Neuronal stem cell (in vitro differentiated cells): ENCODE data around the gene AFAP1L2.
A peak's percentile ranks its signal among the peaks of the same experiment; 100 is the strongest.

Experiments used
- DNase-seq: peaks from one replicate; pipeline ENCODE4 v3.0.0-alpha.2; 2013; ENCODE audit warnings: low spot score
- H2AFZ ChIP-seq: one replicate; pipeline ENCODE4 v1.6.1; 2013; ENCODE audit warnings: mild to moderate bottlenecking, low read length, inconsistent platforms
- H2AK5ac ChIP-seq: 2 replicates; pipeline ENCODE4 v1.6.1; 2013; ENCODE audit warnings: low read depth, mild to moderate bottlenecking, inconsistent platforms, low read length, moderate library complexity, mixed read lengths
- H2BK120ac ChIP-seq: 2 replicates; pipeline ENCODE4 v1.6.1; 2013; ENCODE audit warnings: low read depth, mild to moderate bottlenecking, inconsistent platforms, low read length, moderate library complexity, mixed read lengths
- H2BK12ac ChIP-seq: one replicate; pipeline ENCODE4 v1.6.1; 2013; ENCODE audit warnings: low read length, inconsistent platforms
- H2BK15ac ChIP-seq: 2 replicates; pipeline ENCODE4 v1.6.1; 2013; ENCODE audit warnings: mild to moderate bottlenecking, low read length, inconsistent platforms, mixed read lengths
- H2BK5ac ChIP-seq: one replicate; pipeline ENCODE4 v1.6.1; 2013; ENCODE audit warnings: inconsistent platforms, mild to moderate bottlenecking, low read length, moderate library complexity
- H3K14ac ChIP-seq: one replicate; pipeline ENCODE4 v1.6.1; 2013; ENCODE audit warnings: low read length, inconsistent platforms
- H3K18ac ChIP-seq: 2 replicates; pipeline ENCODE4 v1.6.1; 2013; ENCODE audit warnings: low read length, inconsistent platforms
- H3K23ac ChIP-seq: 2 replicates; pipeline ENCODE4 v1.6.1; 2013; ENCODE audit warnings: low read depth, mild to moderate bottlenecking, mixed read lengths, low read length, inconsistent platforms; ENCODE audit not compliant: poor library complexity
- H3K27ac ChIP-seq: replicated peaks from 3 replicates; pipeline ENCODE4 v1.5.1; 2013; ENCODE audit warnings: low read length, inconsistent platforms
- H3K27me3 ChIP-seq, 3 experiments: 2 replicates each; pipeline ENCODE4 v1.6.1; 2013; ENCODE audit warnings: low read length in 3 of 3, mild to moderate bottlenecking in 2 of 3, inconsistent platforms in 1 of 3, low read depth in 1 of 3, mixed read lengths in 1 of 3, moderate library complexity in 1 of 3; ENCODE audit not compliant: control insufficient read depth in 3 of 3, insufficient read depth in 3 of 3
- H3K36me3 ChIP-seq, 2 donors: replicated peaks in 1 of 2; 2 replicates each; pipeline ENCODE4 v1.6.1; 2013; ENCODE audit warnings: low read length in 2 of 2; ENCODE audit not compliant: control insufficient read depth in 2 of 2, insufficient read depth in 2 of 2
- H3K4ac ChIP-seq: 2 replicates; pipeline ENCODE4 v1.6.1; 2013; ENCODE audit warnings: inconsistent platforms, mild to moderate bottlenecking, low read length, moderate library complexity
- H3K4me1 ChIP-seq, 2 donors: 1 replicate in 1 of 2; 2 replicates in 1 of 2; pipeline ENCODE4 v1.6.1; 2013; ENCODE audit warnings: low read length in 2 of 2, low read depth in 1 of 2; ENCODE audit not compliant: control insufficient read depth in 2 of 2, insufficient read depth in 1 of 2
- H3K4me2 ChIP-seq: one replicate; pipeline ENCODE4 v1.6.1; 2013; ENCODE audit warnings: mild to moderate bottlenecking, low read length, inconsistent platforms; ENCODE audit not compliant: insufficient read depth, poor library complexity, severe bottlenecking
- H3K4me3 ChIP-seq, 2 donors: 2 replicates each; pipeline ENCODE4 v1.5.1; 2013; ENCODE audit warnings: low read length in 2 of 2, mild to moderate bottlenecking in 2 of 2, inconsistent platforms in 1 of 2, moderate library complexity in 1 of 2
- H3K79me1 ChIP-seq: one replicate; pipeline ENCODE4 v1.6.1; 2013; ENCODE audit warnings: low read depth, mild to moderate bottlenecking, inconsistent platforms, low read length, moderate library complexity
- H3K9ac ChIP-seq: one replicate; pipeline ENCODE4 v1.6.1; 2013; ENCODE audit warnings: mild to moderate bottlenecking, low read depth, low read length, inconsistent platforms; ENCODE audit not compliant: poor library complexity
- H3K9me3 ChIP-seq, 2 donors: replicated peaks in 1 of 2; 2 replicates each; pipeline versions ENCODE3 to v1.6.1; 2013; ENCODE audit warnings: low read length in 2 of 2, mild to moderate bottlenecking in 2 of 2, inconsistent platforms in 1 of 2, low read depth in 1 of 2, mixed read lengths in 1 of 2, moderate library complexity in 1 of 2; ENCODE audit not compliant: control insufficient read depth in 2 of 2, insufficient read depth in 1 of 2
- H4K8ac ChIP-seq: one replicate; pipeline ENCODE4 v1.6.1; 2013; ENCODE audit warnings: low read depth, mild to moderate bottlenecking, inconsistent platforms, low read length, moderate library complexity
- H4K91ac ChIP-seq: one replicate; pipeline ENCODE4 v1.6.1; 2013; ENCODE audit warnings: low read length, low read depth, mild to moderate bottlenecking, inconsistent platforms; ENCODE audit not compliant: poor library complexity
- WGBS, 2 donors: extraction: QIAGEN DNeasy Blood & Tissue Kit; methylation state at CpG; one replicate each; pipeline ENCODE4 v1.1.7; 2013; ENCODE audit warnings: missing lambda C conversion rate in 2 of 2, mixed read lengths in 1 of 2; ENCODE audit not compliant: insufficient read length in 2 of 2, insufficient replicate concordance in 1 of 2; ENCODE audit errors: extremely low coverage in 2 of 2; 5-methylcytosine and 5-hydroxymethylcytosine counted together

The AFAP1L2 gene

DNA sequence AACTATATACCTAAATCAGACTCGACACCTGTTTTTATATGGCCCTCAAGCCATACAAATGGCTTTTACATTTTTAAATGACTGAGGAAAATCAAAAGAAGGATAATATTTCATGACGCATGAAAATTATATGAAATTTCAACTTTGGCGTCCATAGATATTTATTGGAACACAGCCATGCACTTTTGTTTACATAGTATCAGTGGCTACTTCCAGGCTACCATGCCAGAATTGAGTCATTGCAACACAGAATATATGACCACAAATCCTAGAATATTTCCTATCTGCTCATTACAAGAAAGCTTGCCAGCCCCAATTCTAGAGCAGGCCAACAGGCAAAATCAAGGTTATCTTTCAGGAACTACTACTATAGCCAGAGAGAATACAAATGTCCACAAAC, 29.3 kb downstream of the AFAP1L2 start:
- no CpG with 5 or more reads among the region's 3 CpGs for WGBS, 2 donors
- H3K79me1 ChIP-seq, result no peaks in the 10 kb centered on the region
- no peak overlapping the region for H4K91ac ChIP-seq
- H3K4ac ChIP-seq, result no peak overlapping the region
- no peak overlapping the region for H2AK5ac ChIP-seq
- no peak overlapping the region for H2BK15ac ChIP-seq
- H3K4me3 ChIP-seq, result no peak overlapping the region
- no peak for DNase-seq
- no peaks in the 10 kb centered on the region for H3K9me3 ChIP-seq
- no peak overlapping the region for H3K27ac ChIP-seq
- H3K4me1 ChIP-seq, result peaks cover 5 to 7% of the 10 kb centered on the region in 2 donors
- no peak overlapping the region for H3K9ac ChIP-seq
- H2AFZ ChIP-seq, result no peak overlapping the region
- no peak overlapping the region for H2BK120ac ChIP-seq
- H3K4me2 ChIP-seq, result no peak overlapping the region
- H2BK12ac ChIP-seq, result no peak overlapping the region
- H2BK5ac ChIP-seq, result no peak overlapping the region
- H3K18ac ChIP-seq, result no peak overlapping the region
- H3K36me3 ChIP-seq, result no peaks in the 10 kb centered on the region
- H4K8ac ChIP-seq, result no peak overlapping the region
- H3K14ac ChIP-seq, result no peak overlapping the region
- H3K23ac ChIP-seq, result no peak overlapping the region
- no peaks in the 10 kb centered on the region for H3K27me3 ChIP-seq

DNA sequence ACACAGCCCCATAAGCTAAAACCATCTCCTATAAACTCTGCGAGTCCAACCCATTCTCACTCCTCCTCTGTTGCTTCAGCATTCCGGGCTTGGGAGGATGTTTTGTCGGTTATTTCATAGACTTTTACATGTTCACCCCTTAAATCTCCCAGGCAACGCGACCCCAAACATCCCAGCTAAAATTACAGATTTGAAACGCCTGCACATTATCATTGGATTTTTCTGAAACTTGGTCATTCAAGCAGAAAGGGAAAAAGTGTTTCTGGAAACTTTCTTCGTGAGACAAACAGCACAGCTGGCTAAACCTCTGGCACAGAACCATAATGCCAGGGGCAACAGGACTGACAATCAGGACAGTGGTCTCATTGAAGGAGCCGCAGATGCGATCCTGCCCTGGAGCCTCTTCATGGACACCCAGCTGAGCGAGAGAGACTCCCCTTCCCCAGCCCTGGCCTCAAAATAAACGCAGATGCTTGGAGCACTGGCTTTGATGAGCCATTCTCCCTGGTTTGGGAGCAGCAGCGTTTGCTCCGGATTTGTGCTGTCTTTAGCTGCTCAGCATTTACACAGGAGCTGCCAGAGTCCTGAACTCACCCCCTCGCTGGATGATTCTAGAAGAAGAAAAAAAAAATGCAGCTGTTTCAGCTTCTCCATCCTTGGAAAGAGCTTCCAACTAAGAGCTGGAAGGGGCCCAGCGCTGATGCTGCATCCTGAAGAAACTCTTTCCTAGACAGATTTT, 30.1 kb downstream of the AFAP1L2 start:
- no peak overlapping the region for H3K14ac ChIP-seq

DNA sequence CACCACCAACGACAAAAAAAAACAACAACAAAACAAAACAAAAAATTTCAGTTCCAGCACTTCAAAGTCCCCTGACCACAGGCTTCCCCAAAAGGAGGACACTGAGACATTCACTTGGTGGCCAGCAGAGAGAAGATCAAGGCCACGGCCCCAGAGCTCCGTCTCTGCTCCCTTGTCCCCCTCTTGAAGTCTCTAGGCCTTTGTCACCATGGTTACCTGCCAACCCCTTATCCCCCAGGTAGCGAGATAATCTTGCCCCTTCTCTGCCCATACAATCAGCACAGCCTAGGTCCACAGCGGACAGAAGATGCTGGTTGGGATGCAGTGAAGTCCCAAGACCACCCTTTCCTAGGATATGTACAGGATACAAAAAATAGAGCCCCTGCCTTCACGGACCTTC, 30.7 kb downstream of the AFAP1L2 start:
- H2BK15ac ChIP-seq, result no peak overlapping the region
- H4K8ac ChIP-seq, result no peak overlapping the region
- no peak for DNase-seq
- H3K23ac ChIP-seq, result no peak overlapping the region
- peaks cover 5 to 6% of the 10 kb centered on the region in 2 donors for H3K4me1 ChIP-seq
- no peak overlapping the region for H2BK12ac ChIP-seq
- H3K27ac ChIP-seq, result no peak overlapping the region
- H3K4me2 ChIP-seq, result no peak overlapping the region
- H3K79me1 ChIP-seq, result no peaks in the 10 kb centered on the region
- H2BK120ac ChIP-seq, result no peak overlapping the region
- H4K91ac ChIP-seq, result no peak overlapping the region
- H2AK5ac ChIP-seq, result no peak overlapping the region
- H3K27me3 ChIP-seq, result no peaks in the 10 kb centered on the region
- H2BK5ac ChIP-seq, result no peak overlapping the region
- H3K4ac ChIP-seq, result no peak overlapping the region
- H3K9ac ChIP-seq, result no peak overlapping the region
- no CpG with 5 or more reads among the region's 6 CpGs for WGBS, 2 donors
- H3K4me3 ChIP-seq, result no peak overlapping the region
- no peaks in the 10 kb centered on the region for H3K36me3 ChIP-seq
- H3K18ac ChIP-seq, result no peak overlapping the region
- no peak overlapping the region for H2AFZ ChIP-seq
- no peaks in the 10 kb centered on the region for H3K9me3 ChIP-seq
- H3K14ac ChIP-seq, result no peak overlapping the region

More for the DNA sequence above, 30.1 kb downstream of the AFAP1L2 start:
- Histone ChIP-seq H4K91ac (no peak overlapping the region), H2BK15ac (no peak overlapping the region), H3K79me1 (no peaks in the 10 kb centered on the region), H3K4me2 (no peak overlapping the region), H3K9ac (no peak overlapping the region), H4K8ac (no peak overlapping the region), H3K4me3 (no peak overlapping the region), H3K23ac (no peak overlapping the region), H2AFZ (peak overlapping the region; percentile 79), H3K4me1 (peaks cover 5 to 6% of the 10 kb centered on the region in 2 donors), H3K18ac (no peak overlapping the region), H3K36me3 (no peaks in the 10 kb centered on the region), H2AK5ac (no peak overlapping the region), H3K27me3 (no peaks in the 10 kb centered on the region), H2BK120ac (no peak overlapping the region), H3K4ac (no peak overlapping the region), H3K9me3 (no peaks in the 10 kb centered on the region), H2BK12ac (no peak overlapping the region), H3K27ac (no peak overlapping the region), H2BK5ac (no peak overlapping the region)
- no CpG with 5 or more reads among the region's 15 CpGs for WGBS, 2 donors
- DNase-seq, result no peak

DNA sequence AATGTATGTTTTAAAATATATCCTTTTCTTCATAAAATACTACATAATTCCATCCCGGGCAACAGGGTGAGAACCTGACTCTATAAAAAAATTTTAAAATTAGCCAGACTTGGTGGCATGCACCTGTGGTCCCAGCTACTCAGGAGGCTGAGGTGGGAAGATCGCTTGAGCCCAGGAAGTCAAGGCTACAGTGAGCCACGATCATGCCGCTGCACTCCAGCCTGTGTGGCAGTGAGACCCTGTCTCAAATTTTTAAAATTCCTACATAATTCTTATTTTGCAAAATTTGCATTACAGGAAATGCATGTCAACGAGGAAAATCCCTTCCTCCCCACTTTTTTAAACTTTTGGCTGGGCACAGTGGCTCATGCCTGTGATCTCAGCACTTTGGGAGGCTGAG, 31.3 kb downstream of the AFAP1L2 start:
- Histone ChIP-seq H3K4ac (no peak overlapping the region), H2AK5ac (no peak overlapping the region), H4K8ac (no peak overlapping the region), H3K27me3 (no peaks in the 10 kb centered on the region), H2AFZ (no peak overlapping the region), H3K4me3 (no peak overlapping the region), H3K79me1 (no peaks in the 10 kb centered on the region), H3K23ac (no peak overlapping the region), H3K27ac (no peak overlapping the region), H2BK5ac (no peak overlapping the region), H3K9me3 (no peaks in the 10 kb centered on the region), H2BK120ac (no peak overlapping the region), H2BK15ac (no peak overlapping the region), H3K4me2 (no peak overlapping the region), H3K9ac (no peak overlapping the region), H2BK12ac (no peak overlapping the region), H3K36me3 (no peaks in the 10 kb centered on the region), H3K18ac (no peak overlapping the region), H4K91ac (no peak overlapping the region), H3K4me1 (peaks cover 5 to 6% of the 10 kb centered on the region in 2 donors), H3K14ac (no peak overlapping the region)
- DNase-seq, result no peak
- WGBS, 2 donors, result no CpG with 5 or more reads among the region's 5 CpGs
